SK-N-SH (cell line): ENCODE measurements around the gene RAPGEF3.

ENCODE experiments used
- CTCF ChIP-seq: fragments of 200-600 bp; sonication (generic); IDR thresholded peaks from 2 replicates; pipeline ENCODE4 v1.6.1; 2017; ENCODE audit warnings: antibody characterized with exemption, mild to moderate bottlenecking, moderate library complexity
- EP300 ChIP-seq, 2 experiments: IDR thresholded peaks; 2 replicates each; pipeline versions ENCODE4 v1.4.0 to v1.6.1; 2012; ENCODE audit warnings: borderline replicate concordance in 1 of 2, low read depth in 1 of 2, low read length in 1 of 2
- FOSL2 ChIP-seq: IDR thresholded peaks from 2 replicates; pipeline ENCODE4 v1.4.0; 2012; ENCODE audit warnings: low read depth, mild to moderate bottlenecking, moderate library complexity, borderline replicate concordance
- FOXM1 ChIP-seq: IDR thresholded peaks from 2 replicates; pipeline ENCODE4 v1.4.0; 2012; ENCODE audit warnings: low read depth, mild to moderate bottlenecking

DNA sequence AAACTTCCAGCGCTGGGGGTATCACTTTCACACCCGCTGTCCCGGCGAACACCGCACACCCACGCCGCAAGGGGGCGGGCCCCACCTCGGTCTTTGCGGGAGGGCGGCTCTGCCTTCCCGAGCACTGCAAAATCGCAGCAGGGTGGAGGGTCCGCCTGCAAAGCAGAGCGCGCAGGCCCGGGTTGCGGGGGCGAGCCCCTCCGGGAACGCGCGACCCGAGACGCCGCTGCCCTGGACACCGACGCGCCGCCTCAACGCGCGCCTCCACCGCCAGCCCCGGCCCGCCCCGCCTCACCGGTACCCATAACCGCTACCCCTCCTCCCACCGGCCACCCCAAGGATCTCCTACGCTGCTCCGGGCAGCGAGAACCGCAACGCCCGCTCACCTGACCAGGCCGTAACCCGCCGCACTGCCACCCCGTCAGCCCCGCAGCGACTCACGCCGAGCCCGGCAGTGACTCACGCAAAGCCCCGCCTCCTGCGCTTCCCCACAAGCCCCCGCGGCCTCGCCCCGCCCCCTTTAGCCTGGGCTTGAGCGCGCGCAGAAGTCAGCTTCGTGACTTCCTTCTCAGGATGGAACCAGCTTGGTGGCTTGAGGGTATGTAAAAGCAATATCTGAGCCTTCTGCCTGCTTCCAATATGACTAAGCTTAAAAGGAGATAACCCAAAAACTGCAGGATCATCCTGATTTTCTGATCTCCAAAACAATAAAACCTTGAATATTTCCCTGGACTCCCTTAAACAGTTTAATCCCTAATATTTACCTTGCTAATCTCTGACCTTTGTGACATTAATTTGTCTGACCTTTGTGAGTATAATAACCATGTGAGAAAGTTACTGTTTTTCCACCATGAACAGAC lies 52.9 kb downstream of the RAPGEF3 start, which contains the start of gene RPAP3:
- TF ChIP-seq EP300 (IDR thresholded peaks at IDR 0.05; ENCODE audit: borderline replicate concordance in 1 of 2, low read depth in 1 of 2, low read length in 1 of 2) (no peak), CTCF (peak; percentile 63), FOXM1 (no peak), FOSL2 (peak; percentile 68; the same call in 1 of the 2 replicates)
